ENCODE results near the gene ERCC8. TPM values are rescaled to one million over a fixed set of nuclear protein-coding genes. Genes with fewer than 3 reads are reported as not detected.
"Not testable (repeated sequence)": the region's sequence is repeated elsewhere in the genome, so short reads cannot be mapped to it uniquely, and the experiment has no call there.

Gene ERCC8
- total RNA-seq, 2 donors from 2014 or later, result 6.1 to 9.0 TPM

DNA sequence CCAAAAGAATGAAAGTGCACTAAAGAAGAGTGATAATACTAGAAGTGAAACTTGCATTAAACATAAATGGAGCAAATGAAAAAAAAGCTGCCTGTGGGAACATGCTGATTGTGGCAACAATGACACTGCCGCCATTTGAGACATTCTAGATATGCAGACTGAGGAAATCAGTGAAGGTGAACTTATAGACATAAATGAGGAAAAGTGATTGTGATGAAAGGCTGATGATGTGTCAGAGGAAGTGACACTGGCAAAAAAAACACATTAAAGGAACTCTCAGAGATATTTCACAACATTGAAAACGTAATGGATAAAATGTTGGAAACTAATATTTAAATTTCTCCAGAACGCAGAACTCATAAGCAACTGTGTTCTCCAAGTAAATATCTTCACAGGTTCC is 1.2 kb downstream of the ERCC8 start:
- intact Hi-C loops (cut with DNase I), result loop anchor here in 1 of 2 donors (10.0 kb wide), 1 partner anchor 381 kb away; no protein-coding TSS in a partner anchor
- no peak for DNase-seq
- no peak for ATAC-seq

GRCh38 chr5:60929024-60929423 is 15.8 kb downstream of the ERCC8 start:
- intact Hi-C loops (cut with DNase I), result no loop called here

DNA sequence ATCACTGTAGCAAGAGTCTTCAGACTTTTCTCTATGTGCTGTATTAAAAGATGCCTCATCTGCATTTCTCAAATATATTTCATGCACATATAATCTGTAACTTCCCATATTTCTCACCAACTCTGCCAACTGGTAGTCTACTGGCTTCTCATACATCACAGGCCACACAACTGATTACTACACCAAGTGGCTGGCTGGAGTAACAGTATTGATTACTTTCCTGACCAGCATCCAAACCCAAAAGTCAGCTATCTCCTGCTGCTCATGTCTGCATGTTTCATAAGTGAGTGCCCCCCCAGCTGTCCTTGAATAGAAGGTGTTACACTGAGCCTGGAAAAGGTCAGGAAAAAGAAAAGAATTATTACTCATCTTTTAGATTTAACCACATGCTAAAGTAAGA is 17.4 kb downstream of the ERCC8 start:
- DNase-seq (no peak), ATAC-seq (no peak)
- intact Hi-C loops (cut with DNase I), result no loop called here

More at GRCh38 chr5:60929024-60929423, 15.8 kb downstream of the ERCC8 start:
- no peak for ATAC-seq
- no peak for DNase-seq

DNA sequence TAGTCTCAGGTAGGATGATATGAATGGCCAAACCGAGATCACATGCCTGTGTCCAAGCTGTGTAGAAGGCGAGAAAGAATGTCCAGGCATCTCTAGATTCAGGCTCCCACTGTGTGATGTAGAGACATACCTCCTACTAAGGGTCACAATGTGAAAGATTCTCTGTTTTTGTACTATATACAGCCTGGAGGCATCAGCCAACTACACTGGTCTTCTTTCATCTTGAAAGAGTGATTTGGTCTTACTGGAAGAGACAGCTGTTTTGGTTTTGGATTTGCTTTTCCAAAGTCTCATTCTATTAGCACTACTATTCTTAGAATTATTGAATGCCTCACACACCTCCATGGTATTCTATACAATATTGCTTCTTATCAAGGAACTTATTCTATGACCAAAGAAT is 26.4 kb downstream of the ERCC8 start:
- ATAC-seq (no peak), DNase-seq (no peak)
- intact Hi-C loops (cut with DNase I), result no loop called here

GRCh38 chr5:60916646-60917045 is 28.2 kb downstream of the ERCC8 start:
- intact Hi-C loops (cut with DNase I), result no loop called here
- DNase-seq (no peak), ATAC-seq (no peak)

- no peak for DNase-seq
- intact Hi-C loops (cut with DNase I), result no loop called here
- ATAC-seq, result no peak
Measured at GRCh38 chr5:60903356-60903755, 41.5 kb downstream of the ERCC8 start.

- no peak for DNase-seq
- ATAC-seq, result no peak
- intact Hi-C loops (cut with DNase I), result no loop called here
Measured at GRCh38 chr5:60896991-60897390, 47.9 kb downstream of the ERCC8 start.

DNA sequence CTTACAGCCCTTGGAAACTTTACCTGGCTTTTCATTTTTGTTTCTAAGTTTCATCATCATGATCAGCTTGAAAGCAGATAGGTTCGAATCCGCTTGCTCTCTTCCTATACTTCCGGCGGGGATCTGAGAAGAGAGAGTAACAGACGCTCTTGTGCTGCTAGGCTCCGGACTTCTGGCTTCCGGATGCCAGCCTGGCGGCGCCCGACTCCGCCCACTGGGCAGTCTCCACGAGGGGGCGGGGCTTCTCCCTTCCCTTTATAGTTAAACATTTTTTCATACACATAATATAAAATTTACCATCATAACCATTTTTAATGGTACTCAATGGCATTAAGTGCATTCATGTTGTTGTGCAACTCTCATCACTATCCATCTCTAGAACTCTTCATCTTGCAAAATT is 51.3 kb downstream of the ERCC8 start:
- no peak for ATAC-seq
- DNase-seq, result no peak
- intact Hi-C loops (cut with DNase I), result no loop called here

GRCh38 chr5:60891667-60892066 is 53.2 kb downstream of the ERCC8 start:
- intact Hi-C loops (cut with DNase I), result no loop called here
- DNase-seq, result no peak
- no peak for ATAC-seq

GRCh38 chr5:60888359-60889061 is 56.4 kb downstream of the ERCC8 start:
- intact Hi-C loops (cut with DNase I), result no loop called here

DNA sequence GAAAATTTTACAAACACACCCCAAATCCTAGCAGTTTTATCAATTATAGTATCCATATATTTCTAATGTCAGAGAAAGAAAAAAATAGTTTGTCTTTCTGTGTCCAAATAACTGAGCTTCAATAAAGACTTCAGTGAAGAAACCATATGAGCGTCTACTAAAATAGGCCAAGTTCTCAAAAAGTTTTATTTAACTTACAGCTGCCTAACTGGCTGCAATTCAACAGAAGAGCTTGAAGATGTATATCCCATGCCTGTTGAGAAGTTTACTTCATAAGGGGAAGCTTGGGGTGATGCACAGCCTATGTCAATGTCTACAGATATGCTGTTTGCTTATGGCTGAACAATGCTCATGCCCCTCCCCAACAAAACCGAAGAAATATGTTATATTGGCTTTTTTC is 57.1 kb downstream of the ERCC8 start:
- ATAC-seq, result no peak
- no peak for DNase-seq
- intact Hi-C loops (cut with DNase I), result no loop called here

More at GRCh38 chr5:60888359-60889061, 56.4 kb downstream of the ERCC8 start:
- ATAC-seq, result no peak
- no peak for DNase-seq

DNA sequence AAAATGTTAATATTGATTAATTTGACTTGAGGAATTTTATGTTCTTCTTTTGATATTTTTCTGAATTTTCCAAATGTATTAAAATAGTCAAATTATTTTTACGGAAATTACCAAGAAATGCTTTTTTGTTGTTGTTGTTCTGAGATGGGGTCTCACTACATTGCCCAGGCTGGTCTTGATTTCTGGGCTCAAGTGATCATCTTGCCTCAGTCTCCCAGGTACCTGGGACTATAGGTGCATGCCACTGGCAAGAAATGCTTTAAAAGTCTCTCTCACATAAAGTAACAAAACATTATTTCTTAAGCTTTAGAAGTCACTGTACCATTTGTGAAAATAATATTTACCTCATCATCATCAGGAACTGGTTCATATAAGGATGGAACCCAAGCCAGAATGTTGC is 57.8 kb downstream of the ERCC8 start:
- intact Hi-C loops (cut with DNase I), result no loop called here

DNA sequence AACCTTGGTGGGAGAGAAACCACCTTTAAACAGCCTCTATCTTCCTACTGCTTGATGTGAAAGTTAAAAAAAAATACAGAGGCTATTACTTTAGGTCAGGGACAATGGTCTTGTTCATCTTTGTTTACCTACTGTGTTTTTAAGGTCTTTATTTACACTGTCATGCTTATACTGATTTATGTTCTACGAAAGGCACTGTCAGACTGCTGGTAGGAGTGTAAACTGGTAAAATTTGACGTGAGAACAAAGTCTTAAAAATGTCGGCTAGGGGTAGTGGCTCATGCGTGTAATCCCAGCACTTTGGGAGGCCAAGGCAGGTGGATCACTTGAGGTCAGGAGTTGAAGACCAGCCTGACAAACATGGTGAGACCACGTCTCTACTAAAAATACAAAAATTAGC is 58.7 kb downstream of the ERCC8 start:
- ATAC-seq (no peak), DNase-seq (no peak)
- intact Hi-C loops (cut with DNase I), result no loop called here

More for the DNA sequence above, 57.8 kb downstream of the ERCC8 start:
- DNase-seq (no peak), ATAC-seq (no peak)

GRCh38 chr5:60883229-60883628 is 61.6 kb downstream of the ERCC8 start:
- DNase-seq, result no peak
- no peak for ATAC-seq
- intact Hi-C loops (cut with DNase I), result no loop called here

- ATAC-seq, result no peak
- DNase-seq, result no peak
Measured at GRCh38 chr5:60872892-60873291, 72.0 kb downstream of the ERCC8 start.

DNA sequence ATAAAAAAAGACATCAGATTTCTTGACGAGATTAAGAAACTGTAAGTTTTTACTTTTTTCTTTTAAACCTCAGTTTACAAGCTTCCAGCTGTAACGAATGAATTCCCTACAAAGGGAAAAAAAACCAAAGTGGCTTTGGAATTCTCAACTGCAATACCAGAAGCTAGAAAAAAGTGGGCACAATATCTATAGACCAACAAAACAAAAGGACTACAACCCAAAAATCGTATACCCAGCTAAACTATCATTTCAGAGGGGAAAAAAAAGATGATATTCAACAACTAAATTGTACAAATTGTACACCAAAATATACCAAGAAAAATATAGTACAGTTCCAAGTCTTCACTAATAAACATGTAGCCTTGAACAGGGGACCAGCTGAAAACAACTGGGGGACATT is 74.0 kb downstream of the ERCC8 start:
- no peak for DNase-seq
- intact Hi-C loops (cut with DNase I), result no loop called here
- ATAC-seq, result no peak

More at GRCh38 chr5:60872892-60873291, 72.0 kb downstream of the ERCC8 start:
- intact Hi-C loops (cut with DNase I), result no loop called here

GRCh38 chr5:60860572-60860971 is 84.3 kb downstream of the ERCC8 start:
- ATAC-seq; intact Hi-C loops (cut with DNase I); DNase-seq: not testable (repeated sequence)

DNA sequence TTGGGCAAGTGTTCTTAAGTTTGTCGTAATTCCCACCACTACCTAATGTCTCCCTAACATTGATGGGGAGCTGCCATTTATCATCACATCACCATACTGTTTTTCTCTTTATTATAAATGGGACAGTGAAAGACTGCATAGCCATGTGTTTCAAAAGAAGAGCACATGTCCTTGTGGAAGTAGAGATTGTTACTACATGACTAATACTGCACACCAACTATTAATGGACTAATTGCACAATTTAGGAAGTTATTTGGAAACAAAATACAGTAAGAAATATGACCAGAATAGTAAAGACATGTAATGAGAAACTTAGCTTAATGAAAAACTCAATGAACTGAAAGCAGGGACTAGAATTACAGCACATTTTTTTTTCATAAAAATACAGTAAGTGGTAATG is 88.8 kb downstream of the ERCC8 start:
- intact Hi-C loops (cut with DNase I), result no loop called here
- no peak for DNase-seq
- ATAC-seq, result no peak

- no peak for DNase-seq
- ATAC-seq, result no peak
- intact Hi-C loops (cut with DNase I), result no loop called here
Measured at GRCh38 chr5:60852940-60853339, 91.9 kb downstream of the ERCC8 start.

- DNase-seq, result no peak
- intact Hi-C loops (cut with DNase I), result no loop called here
- ATAC-seq, result no peak
Measured at GRCh38 chr5:60852317-60852716, 92.6 kb downstream of the ERCC8 start.

DNA sequence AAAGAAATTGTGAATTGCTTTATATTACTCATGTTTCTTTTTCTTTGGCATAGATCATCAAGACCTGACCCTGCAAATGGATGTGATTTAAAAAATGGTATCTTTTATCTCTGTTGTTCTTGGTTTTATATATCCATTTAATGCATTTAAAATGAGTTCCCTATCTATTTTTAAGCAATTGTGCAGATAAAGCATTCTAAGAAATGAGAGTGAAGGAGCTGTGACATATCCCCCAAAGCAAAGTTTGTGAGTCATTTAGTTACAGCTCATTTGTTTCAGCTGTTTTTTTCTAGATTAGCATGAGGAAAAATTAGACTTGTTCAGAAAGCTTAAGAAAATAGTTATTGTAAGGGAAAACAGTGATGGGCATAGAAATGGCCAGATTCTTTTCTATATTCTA is 93.2 kb downstream of the ERCC8 start:
- intact Hi-C loops (cut with DNase I), result no loop called here
- ATAC-seq, result no peak
- no peak for DNase-seq
